HG03571 (cell line): Measurements from ENCODE around the gene KIF1A.

Experiments
- ATAC-seq: cut with Tn5 transposase; IDR thresholded peaks from one replicate; pipeline ENCODE4 v1.9.1; 2021; ENCODE audit not compliant: unreplicated experiment

Gene KIF1A

GRCh38 chr2:240736281-240737250, 83.5 kb downstream of the KIF1A start:
- ATAC-seq = no peak

DNA sequence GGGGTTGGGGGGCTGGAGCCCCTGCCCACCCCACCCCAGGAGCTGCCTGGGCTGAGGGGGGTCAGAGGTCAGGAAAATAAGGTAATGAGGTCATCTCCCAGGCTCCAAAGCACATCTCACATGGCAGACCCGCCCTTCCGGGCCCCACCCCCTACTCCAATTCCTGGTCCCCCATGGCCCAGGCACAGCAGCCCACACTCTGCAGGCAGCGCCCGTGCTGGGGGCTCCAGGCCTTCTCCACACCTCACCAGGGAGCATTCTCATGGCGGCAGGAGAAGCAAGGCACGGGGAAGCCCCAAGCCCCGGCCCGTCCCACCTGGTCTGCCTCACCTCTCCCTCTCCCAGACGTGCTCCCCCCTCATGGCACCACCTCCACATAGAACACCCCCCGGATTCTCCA, 84.5 kb downstream of the KIF1A start:
- ATAC-seq = no peak

GRCh38 chr2:240734756-240735155, 85.3 kb downstream of the KIF1A start:
- no peak for ATAC-seq

DNA sequence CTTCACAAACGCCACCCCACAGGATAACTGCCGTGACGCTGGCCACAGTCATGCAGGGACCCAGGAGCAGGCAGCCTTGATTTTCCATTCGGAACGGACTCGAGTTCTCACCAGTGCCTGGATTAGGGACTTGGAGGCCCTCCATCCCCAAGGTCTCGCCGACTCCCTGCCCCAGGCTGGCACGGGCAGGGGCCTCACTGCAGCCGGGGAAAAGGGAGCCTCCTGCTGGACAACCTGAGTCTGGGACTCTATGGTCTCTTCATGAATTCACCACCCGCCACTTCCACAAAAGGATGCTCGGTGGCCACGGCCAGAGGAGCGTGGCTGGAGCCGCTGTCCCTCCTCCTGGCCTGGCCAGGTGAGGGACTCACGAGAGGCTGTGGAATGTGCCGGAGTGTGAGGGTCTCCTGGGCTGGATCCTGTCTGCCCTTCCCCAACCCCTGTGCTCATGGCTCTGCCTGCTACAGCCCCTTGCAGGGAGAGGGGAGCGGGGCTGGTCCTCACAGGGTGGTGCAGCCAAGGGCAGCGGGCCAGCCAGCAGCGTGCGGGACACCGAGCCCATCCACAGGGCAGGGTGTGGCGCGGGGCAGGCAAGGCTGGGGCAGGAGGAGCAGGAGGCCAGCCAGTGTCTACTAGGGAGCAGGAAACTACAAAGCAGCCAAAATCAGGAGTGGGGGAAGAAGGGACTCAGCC, 86.1 kb downstream of the KIF1A start:
- ATAC-seq = no peak

- no peak for ATAC-seq
These were observed 87.0 kb downstream of the KIF1A start for GRCh38 chr2:240732911-240733622.

GRCh38 chr2:240732184-240732583, 87.8 kb downstream of the KIF1A start:
- no peak for ATAC-seq

GRCh38 chr2:240731178-240731545, 88.9 kb downstream of the KIF1A start:
- ATAC-seq = no peak

DNA sequence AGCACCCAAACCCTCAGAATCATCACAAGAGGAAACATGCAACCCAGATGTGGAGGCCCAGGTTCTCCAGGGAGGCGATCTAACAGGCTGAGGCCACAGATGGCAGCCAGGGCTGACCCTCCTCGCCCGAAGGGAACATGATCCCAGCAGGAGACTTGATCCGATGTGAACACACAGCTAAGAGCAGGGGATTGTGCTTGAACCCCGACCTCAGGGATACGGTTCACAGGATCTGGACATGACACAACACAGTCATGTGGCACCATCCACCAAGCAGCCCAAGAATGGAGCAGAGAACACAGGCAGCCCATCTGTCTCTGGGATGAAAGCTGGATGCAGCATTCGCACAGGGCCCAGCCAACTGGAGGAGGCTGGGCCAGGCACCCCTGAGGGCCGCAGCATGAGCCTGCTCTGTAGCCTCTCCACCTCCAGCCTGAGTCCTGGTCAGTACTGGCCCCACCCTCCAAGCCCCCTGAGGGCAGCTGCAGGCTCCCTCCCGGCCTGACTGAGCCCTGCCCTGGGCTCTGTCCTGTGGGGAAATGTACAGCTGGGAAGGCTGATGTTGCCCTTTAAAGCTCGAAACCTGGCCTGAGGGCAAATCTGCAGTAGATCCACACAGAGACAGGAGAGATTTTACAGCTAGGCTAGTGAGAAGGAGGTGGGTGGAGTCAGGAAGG, 89.4 kb downstream of the KIF1A start:
- no peak for ATAC-seq

DNA sequence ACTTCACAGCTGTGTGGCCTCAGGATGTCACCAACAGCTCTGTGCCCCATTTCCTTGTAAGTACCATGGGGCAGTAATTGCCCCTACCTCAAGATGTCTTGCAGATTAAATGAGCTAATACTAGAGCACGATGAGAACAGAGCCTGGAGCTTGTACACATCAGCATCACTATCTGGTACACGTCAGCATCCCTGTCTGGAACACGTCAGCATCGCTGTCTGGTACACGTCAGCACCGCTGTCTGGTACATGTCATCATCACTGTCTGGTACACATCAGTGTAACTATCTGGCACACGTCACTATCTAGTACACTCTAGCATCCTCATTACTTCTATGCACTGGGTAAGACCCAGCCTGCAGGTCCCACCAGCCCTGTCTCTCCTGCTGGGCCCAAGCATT, 91.2 kb downstream of the KIF1A start:
- no peak for ATAC-seq

DNA sequence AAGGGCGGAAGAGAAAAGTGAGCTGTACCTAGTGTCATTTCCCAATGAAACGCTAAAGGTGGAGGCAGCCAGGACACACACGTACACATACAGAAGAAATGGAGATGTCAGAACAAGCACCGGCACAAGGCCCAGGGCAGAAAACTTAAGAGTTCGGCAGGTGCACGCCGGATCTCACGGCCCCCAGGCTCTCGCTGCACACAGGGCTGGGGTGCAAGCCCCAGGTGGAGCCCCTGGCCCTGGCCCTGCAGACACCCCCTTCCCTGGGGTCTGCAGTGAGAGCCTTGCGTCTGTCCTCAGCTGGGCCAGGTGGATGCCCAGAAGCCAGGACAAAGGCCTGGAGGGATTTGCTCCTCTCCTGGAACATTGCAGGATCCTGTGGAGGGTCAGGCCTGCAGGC, 91.7 kb downstream of the KIF1A start:
- no peak for ATAC-seq

DNA sequence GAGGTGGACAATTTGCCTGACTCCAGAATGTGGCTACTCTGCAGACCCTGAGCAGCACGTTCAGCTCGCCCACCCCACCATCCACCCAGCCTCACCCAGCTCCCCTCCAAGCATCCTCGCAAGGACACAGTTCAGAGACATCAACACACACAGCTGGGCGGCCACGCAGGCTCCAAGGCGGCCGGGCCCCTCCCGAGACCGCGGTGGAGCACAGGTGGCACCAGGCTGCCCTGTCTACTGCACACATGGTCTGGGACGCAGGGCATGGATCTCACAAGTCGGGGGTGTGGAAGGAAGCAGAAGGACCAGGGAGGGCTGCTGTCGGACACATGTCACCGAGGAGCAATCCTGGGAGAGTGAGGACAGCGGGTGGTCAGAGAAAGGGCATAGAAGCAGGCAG, 92.1 kb downstream of the KIF1A start:
- ATAC-seq = no peak

DNA sequence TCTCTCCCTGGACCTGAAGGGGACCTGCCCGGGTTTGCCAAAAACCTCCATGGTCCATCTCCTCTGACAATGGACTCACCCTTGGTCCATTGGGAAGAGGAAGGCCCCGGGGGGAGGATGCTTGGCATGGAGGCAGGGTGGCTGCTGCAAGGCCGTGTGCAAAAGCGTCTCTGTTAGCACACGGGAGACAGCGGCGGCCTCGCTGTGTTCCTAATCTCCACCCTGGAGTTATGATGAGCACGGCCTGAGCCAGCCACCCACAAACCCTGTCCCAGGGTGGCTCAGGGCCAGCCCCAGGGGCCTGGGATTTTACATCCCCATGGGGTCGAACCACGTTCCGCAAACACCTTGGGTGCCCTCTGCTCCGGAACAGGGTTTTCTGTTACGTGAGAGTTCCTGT, 92.6 kb downstream of the KIF1A start:
- no peak for ATAC-seq

- ATAC-seq = no peak
These were observed 93.1 kb downstream of the KIF1A start for GRCh38 chr2:240726876-240727275.

GRCh38 chr2:240725671-240726070, 94.3 kb downstream of the KIF1A start:
- no peak for ATAC-seq

DNA sequence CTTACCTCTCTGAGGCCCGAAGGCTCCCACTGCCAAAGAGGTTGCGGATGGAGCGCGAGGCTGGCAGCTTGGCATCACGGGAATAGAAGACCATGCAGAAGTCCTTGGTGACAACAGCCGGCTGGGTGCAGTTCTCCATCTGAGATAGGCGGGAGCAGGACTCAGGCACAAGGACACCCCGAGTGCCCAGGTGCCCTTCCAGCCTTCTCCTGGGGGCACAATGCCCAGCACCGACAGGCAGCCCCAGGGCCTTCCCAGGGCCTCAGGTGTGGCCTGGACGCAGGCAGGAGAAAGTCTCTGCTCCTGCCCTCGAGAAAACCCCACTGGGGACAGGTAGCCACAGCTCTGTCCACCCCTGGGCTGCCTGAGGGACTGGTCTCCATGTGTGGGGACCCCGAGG, 94.8 kb downstream of the KIF1A start:
- no peak for ATAC-seq

DNA sequence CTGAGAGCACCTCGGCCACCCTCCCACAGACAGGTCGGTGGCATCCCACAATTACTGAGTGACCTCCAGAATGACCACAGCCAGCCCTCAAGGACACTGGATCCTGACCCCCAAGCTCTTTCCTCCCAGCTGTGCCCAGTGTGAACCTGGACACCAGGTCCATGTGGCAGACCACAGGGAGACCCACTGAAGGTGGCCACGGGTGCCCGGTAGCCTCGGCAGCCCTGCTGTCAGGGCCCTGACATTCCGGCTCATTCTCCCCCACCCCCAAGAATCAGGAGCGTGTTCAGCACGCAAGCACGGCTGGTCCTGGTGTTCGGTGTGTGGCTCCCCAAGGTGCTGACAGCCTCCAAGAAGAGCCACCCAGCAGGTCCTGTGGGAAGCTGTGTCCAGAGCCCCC, 95.6 kb downstream of the KIF1A start:
- no peak for ATAC-seq

DNA sequence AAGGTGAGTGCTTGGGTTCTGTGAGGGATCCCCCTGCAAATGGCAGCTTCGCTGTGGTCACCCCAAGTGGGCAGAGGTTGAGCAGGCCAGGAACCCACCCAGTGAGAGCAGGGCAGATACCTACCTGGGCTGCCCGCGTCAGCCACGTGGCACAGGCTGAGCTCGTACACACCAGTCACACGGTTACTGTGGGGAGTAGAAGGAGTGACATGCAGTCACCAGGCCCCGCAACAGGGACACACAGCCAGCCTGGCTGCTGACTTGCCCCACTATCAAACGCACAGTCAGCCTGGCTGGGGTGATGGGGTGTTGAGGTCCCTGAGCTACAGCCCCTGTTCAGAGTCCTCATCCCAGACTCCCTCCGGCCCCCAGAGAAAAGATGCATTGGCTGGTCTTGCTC, 96.2 kb downstream of the KIF1A start:
- ATAC-seq = no peak

GRCh38 chr2:240722796-240723735, 97.0 kb downstream of the KIF1A start:
- ATAC-seq = no peak

GRCh38 chr2:240722376-240722775, 97.6 kb downstream of the KIF1A start:
- ATAC-seq = no peak

DNA sequence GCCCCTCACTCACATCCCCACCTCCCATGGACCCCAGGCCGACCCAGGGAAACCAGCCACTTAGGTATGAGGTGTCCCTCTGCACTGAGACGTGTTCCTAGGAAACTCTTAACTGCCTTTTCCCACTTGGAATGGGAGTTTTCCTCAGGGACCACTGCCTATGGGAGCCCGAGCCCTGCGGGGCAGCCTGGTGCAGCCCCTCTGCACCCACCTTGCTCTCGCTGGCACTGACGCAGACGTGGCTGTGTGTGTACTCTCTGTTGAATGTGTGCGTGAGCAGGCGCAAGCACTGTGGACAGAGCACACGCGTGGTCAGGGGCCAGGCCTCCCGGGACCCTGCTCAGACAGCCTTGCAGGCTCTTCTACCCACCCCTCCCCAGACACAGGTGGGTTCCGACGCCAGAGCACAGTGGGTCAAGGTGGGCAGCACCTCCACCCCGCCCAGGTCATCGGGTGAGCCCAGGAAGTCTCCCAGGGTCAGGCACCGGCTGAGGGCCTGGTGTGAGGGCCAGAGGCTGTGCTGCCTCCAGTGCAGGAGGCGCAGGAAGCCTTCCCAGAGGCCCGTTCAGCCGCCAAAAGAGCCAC, 98.3 kb downstream of the KIF1A start:
- ATAC-seq = no peak
